Measurements from ENCODE around the gene TXNDC16.
"Not testable (repeated sequence)": the region's sequence is repeated elsewhere in the genome, so short reads cannot be mapped to it uniquely, and the experiment has no call there.

Gene TXNDC16

DNA sequence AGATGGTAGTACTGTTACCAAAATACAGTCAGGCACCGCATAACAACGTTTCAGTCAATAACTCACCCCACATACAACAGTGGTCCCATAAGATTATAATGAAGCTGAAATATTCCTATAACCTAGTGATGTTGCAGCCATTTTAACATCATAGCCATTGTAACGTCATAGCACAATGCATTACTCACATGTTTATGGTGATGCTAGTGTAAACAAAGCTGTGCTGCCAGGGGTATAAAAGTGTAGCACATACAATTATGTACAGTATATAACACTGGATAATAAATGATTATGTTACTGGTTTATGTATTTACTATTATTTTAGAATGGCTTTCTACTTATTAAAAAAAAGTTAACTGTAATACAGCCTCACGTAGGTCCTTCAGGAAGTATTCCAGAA lies 37.3 kb upstream of the TXNDC16 start:
- TF ChIP-seq, protein P1, sequence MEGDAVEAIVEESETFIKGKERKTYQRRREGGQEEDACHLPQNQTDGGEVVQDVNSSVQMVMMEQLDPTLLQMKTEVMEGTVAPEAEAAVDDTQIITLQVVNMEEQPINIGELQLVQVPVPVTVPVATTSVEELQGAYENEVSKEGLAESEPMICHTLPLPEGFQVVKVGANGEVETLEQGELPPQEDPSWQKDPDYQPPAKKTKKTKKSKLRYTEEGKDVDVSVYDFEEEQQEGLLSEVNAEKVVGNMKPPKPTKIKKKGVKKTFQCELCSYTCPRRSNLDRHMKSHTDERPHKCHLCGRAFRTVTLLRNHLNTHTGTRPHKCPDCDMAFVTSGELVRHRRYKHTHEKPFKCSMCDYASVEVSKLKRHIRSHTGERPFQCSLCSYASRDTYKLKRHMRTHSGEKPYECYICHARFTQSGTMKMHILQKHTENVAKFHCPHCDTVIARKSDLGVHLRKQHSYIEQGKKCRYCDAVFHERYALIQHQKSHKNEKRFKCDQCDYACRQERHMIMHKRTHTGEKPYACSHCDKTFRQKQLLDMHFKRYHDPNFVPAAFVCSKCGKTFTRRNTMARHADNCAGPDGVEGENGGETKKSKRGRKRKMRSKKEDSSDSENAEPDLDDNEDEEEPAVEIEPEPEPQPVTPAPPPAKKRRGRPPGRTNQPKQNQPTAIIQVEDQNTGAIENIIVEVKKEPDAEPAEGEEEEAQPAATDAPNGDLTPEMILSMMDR (IDR thresholded peaks at IDR 0.05; ENCODE audit: insufficient read depth, low read depth, low read length, missing control alignments) = no peak
- no peak for DNase-seq (ENCODE audit: low read depth)
- H3K4me3 ChIP-seq (ENCODE audit: low read length) = no peak overlapping the region

DNA sequence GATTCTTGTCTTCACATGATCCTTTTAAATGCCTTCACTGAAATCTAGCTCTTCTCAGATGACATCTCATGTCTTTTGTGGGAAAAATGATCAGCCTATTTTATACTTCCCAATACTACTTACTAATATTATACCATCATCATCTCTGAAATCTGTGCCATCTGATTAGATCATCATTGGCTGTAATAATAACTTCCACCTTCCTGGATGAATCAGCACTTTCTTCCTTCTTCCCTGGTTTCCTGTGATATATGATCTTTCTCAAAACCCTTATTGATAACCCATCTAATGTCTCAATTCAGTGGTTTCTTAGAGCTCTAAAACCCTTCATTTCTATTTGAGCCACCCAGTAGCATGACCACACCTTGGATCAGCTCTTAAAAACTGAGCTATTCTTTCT lies 31.2 kb upstream of the TXNDC16 start:
- DNase-seq (ENCODE audit: low read depth) = peak; percentile 46
- H3K4me3 ChIP-seq (ENCODE audit: low read length) = no peak overlapping the region
- TF ChIP-seq, protein P1 (IDR thresholded peaks at IDR 0.05; ENCODE audit: insufficient read depth, low read depth, low read length, missing control alignments) = no peak

- H3K4me3 ChIP-seq (ENCODE audit: low read length) = no peak overlapping the region
- TF ChIP-seq, protein P1 (IDR thresholded peaks at IDR 0.05; ENCODE audit: insufficient read depth, low read depth, low read length, missing control alignments) = no peak
- DNase-seq (ENCODE audit: low read depth) = no peak
Measured at GRCh38 chr14:52575858-52576257, 23.6 kb upstream of the TXNDC16 start.

- not testable (repeated sequence) for DNase-seq (ENCODE audit: low read depth); H3K4me3 ChIP-seq (ENCODE audit: low read length)
Measured at GRCh38 chr14:52568454-52568853, 16.1 kb upstream of the TXNDC16 start.

DNA sequence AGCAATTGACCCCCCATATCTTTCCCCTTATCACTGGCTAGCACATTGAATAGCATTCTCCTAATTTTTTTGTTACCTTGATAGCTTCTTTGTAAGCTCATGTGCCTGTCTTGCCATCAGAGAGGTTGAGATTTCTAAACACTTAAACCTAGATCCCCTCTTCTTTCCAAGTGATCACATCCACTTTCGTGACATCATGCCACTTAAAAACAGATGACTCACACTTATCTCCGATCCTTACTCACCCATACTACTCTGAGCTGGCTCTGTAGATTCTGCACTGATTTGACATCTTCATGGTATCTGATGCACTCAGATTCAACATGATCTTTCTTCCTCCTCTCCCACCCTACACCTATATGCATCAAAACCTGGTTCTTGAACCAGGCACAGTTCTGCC lies 10.8 kb upstream of the TXNDC16 start:
- H3K4me3 ChIP-seq (ENCODE audit: low read length) = no peak overlapping the region
- peak; percentile 60 for DNase-seq (ENCODE audit: low read depth)
- TF ChIP-seq, protein P1 (IDR thresholded peaks at IDR 0.05; ENCODE audit: insufficient read depth, low read depth, low read length, missing control alignments) = no peak

- TF ChIP-seq, protein P1 (IDR thresholded peaks at IDR 0.05; ENCODE audit: insufficient read depth, low read depth, low read length, missing control alignments) = no peak
- H3K4me3 ChIP-seq (ENCODE audit: low read length) = no peak overlapping the region
- no peak for DNase-seq (ENCODE audit: low read depth)
Measured at GRCh38 chr14:52558688-52559087, 6.4 kb upstream of the TXNDC16 start.

DNA sequence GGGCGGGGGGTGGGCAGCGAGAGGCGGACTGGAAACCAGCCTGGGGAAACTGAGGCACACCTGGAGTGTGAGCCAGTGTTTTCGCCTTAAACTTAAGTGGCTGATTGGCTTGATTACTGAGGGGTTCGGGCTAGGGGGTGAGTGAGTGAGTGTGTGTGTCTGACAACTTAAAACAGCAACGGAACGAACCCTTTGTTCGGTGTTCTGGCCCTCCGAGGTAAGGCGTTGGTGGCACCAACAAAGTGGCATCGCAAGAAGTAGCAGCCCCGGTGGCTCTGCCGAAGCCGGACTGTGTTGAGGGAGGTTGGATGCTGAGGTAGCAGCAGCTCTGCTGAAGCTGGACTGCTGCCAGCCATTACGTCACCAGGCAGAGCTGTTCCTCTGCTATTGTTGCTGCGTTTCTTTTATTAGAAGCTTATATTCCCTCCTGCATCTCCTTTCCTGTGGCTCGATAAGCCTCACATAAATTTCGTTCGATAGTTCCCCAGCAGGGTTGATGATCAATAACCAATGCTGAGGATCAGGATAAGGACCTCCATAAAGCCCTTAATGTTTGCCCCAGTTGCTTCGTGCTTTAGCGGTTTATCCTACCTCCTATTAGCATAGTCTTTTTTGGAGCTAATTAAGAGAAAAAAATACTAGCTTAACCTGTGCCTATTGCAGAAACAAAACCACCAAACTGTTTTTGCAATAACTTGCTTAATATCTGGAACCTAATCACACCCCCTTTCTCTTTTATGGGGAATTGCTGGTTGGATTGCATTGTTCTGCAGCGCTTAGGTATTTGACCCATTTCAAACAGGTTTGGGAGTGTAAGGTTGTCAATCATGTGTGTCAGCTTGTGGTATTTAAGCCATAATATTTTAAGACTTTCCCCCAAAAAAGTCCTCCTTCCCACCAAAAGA lies 1.6 kb upstream of the TXNDC16 start:
- TF ChIP-seq, protein P1 (IDR thresholded peaks at IDR 0.05; ENCODE audit: insufficient read depth, low read depth, low read length, missing control alignments) = no peak
- peak overlapping the region; percentile 54 for H3K4me3 ChIP-seq (ENCODE audit: low read length)
- peak; percentile 95 for DNase-seq (ENCODE audit: low read depth)

All from epithelial cell of esophagus (primary cell).